Stimulated activated CD8-positive, alpha-beta memory T cell treated with anti-CD3 and anti-CD28 coated beads, Interleukin-4, amount 100 ng/mL, for 1 hour (primary cell): ENCODE results near the gene OS9.
"Not testable (repeated sequence)": the region's sequence is repeated elsewhere in the genome, so short reads cannot be mapped to it uniquely, and the experiment has no call there.

Experiments
- DNase-seq, 2 donors: peaks; one replicate each; pipeline ENCODE4 v3.0.0-alpha.2; 2020; ENCODE audit warnings: low read depth in 2 of 2, low spot score in 1 of 2

OS9 gene

DNA sequence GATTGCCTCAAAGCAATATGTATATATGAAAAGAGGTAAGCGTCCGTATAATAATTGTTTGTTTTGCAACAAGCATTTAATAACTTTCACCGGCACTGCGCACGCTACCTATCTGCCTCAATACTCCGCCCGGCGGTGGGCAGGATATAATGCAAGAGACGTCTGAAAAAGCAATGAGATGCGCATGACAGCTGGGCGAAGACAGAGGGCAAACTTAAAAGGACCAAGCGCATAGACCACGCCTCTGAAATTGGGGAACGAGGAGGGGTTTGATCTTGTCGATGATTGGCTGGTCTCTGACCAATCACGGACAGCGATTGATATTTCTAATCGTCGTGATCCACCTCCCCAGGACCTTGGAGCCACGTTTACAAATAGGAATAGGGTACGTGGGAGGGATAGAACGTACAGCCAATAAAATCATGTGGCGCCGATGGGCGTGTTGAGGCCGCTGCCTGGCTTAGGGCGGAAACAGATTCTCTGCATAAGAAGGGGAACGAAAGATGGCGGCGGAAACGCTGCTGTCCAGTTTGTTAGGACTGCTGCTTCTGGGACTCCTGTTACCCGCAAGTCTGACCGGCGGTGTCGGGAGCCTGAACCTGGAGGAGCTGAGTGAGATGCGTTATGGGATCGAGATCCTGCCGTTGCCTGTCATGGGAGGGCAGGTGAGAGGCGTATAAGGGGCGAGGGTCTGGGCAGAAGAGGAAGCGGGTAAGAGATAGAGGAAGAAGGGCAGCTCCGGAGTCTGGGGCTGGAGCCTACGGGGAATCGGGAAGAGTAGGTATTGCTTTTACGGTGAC is at the start of gene OS9:
TSS of gene OS9 (plus strand) at position 474 of the 800 bp plus-strand sequence. CDS start at position 504, 30 bp downstream.
- DNase-seq, result peak; percentile 74 to 87

DNA sequence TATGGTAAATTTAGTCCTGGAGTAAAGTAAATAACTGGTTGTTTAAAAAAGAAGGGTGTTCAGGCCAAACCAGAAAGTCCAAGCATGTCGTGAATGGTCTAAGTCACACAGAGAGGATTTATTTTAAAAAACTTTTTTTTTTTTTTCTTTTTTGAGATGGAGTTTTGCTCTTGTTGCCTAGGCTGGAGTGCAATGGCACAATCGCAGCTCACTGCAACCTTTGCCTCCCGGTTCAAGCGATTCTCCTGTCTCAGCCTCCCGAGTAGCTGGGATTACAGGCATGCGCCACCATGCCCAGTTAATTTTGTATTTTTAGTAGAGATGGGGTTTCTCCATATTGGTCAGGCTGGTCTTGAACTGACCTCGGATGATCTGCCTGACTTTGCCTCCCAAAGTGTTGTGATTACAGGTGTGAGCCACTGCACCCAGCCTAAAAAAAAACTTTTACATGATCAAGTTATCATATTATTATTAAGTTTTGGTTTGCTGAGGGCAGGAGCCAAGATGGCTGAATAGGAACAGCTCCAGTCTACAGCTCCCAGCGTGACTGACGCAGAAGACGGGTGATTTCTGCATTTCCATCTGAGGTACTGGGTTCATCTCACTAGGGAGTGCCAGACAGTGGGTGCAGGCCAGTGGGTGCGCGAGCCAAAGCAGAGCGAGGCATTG is 47.8 kb upstream of the OS9 start:
- not testable (repeated sequence) for DNase-seq

DNA sequence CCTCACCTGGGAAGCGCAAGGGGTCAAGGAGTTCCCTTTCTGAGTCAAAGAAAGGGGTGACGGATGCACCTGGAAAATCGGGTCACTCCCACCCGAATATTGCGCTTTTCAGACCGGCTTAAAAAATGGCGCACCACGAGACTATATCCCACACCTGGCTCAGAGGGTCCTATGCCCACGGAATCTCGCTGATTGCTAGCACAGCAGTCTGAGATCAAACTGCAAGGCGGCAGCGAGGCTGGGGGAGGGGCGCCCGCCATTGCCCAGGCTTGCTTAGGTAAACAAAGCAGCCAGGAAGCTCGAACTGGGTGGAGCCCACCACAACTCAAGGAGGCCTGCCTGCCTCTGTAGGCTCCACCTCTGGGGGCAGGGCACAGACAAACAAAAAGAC is 47.3 kb upstream of the OS9 start:
- not testable (repeated sequence) for DNase-seq

GRCh38 chr12:57654042-57654441 is 39.9 kb upstream of the OS9 start:
- DNase-seq, result no peak

DNA sequence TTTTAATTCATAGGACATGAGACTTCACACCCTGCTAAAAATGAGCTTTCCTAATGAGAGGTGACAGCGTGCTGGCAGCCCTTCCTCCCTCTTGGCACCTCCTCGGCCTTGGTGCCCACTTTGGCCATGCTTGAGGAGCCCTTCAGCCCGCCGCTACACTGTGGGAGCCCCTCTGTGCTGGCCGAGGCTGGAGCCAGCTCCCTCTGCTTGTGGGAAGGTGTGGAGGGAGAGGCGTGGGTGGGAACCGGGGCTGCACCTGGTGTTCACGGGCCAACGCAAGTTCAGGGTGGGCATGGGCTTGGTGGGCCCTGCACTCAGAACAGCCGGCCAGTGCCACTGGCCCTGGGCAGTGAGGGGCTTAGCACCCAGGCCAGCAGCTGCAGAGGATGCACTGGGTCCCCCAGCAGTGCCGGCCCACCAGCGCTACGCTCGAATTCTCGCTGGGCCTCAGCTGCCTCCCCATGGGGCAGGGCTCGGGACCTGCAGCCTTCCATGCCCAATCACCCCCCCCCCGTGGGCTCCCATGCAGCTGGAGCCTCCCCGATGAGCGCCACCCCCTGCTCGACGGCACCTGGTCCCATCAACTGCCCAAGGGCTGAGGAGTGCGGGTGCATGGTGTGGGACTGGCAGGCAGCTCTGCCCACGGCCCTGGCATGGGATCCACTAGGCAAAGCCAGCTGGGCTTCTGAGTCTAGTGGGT is 38.2 kb upstream of the OS9 start:
- no peak for DNase-seq

- DNase-seq, result not testable (repeated sequence)
Measured at GRCh38 chr12:57656408-57656807, 37.5 kb upstream of the OS9 start.

GRCh38 chr12:57657744-57658143 is 36.2 kb upstream of the OS9 start:
- no peak for DNase-seq

DNA sequence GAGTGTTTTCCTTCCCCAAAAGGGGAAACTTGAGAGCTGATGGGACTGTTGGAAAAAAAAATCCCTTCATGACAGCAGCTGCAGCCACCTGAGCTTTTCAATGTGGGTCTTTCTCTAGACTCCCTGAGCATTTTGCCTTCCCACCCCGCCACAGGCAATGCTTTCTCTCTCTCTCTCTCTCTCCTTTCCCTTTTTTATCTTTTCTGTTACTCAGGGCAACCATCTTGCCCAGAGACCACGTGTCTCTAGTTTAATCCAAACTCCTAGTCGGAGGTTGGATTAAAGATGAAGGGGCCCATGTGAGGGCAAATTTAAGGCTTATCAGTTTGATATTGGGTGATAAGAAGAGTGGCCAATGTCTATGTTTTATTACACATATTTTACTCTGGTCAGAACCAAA is 35.0 kb upstream of the OS9 start:
- DNase-seq, result no peak

DNA sequence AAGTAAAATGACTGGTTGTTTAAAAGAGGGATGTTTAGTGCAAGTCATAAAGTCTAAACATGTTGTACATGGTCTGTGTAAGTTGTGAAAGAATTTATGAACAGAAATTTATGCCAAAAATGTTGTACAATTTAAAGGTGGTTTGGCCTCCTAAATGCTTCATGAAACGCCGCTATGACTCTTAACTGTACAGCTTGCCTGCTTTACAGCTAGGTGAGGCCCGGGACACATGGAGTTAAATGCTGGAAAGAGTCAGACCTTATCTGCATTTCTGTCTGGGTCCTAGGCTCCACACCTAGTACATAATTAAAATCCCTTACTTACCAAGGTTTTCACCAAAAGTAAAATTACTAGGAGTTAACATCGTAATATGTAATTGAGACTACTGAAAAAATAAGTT is 32.6 kb upstream of the OS9 start:
- DNase-seq, result no peak

- not testable (repeated sequence) for DNase-seq
Measured at GRCh38 chr12:57665066-57665820, 28.7 kb upstream of the OS9 start.

DNA sequence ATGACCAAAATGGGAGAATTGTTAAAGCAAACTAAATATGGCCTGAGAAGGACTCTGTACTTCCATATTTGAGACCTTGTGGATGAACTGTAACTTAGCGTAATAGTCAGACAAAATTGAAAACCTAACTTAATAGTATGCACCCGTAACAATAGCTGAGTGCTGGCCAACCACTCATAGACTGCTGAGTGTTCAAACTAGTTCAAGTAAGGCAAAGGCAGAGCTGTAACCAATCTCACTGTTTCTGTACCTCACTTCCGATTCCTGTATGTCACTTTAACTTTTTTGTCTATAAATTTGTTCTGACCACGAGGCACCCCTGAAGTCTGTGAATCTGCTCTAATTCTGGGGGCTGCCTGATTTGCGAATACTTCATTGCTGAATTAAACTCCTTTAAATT is 27.0 kb upstream of the OS9 start:
- no peak for DNase-seq

- not testable (repeated sequence) for DNase-seq
Measured at GRCh38 chr12:57669691-57670090, 24.2 kb upstream of the OS9 start.

GRCh38 chr12:57671811-57672210 is 22.1 kb upstream of the OS9 start:
- not testable (repeated sequence) for DNase-seq

DNA sequence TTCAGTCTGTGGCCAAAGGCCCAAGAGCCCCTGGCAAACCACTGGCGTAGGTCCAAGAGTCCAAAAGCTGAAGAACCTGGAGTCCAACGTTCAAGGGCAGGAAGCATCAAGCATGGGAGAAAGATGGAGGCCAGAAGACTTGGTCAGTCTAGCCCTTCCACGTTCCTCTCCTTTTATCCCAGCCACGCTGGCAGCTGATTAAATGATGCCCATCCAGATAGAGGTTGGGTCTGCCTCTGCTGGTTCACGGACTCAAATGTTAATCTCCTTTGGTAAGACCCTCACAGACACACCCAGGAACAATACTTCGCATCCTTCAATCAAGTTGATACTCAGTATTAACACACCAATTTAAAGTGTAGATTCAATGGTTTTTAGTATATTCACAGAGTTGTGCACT is 21.1 kb upstream of the OS9 start:
- DNase-seq, result no peak

- DNase-seq, result no peak
Measured at GRCh38 chr12:57674691-57675090, 19.2 kb upstream of the OS9 start.

GRCh38 chr12:57677947-57678346 is 16.0 kb upstream of the OS9 start:
- DNase-seq, result not testable (repeated sequence)

- no peak for DNase-seq
Measured at GRCh38 chr12:57679697-57680096, 14.2 kb upstream of the OS9 start.

DNA sequence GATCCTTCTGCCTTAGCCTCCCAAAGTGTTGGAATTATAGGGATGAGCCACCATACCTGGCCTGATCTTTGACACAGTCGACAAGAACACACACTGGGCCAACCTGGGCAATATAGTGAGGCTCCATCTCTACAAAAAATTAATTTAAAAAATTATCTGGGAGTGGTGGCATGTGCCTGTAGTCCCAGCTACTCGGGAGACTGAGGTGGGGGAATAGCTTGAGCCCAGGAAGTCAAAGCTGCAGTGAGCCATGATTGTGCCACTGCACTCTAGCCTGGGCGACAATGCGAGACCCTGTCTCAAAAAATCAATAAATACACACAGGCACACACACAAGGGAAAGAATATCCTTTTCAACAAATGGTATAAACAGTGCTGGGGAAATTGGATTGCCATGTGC is 6.1 kb upstream of the OS9 start:
- no peak for DNase-seq

DNA sequence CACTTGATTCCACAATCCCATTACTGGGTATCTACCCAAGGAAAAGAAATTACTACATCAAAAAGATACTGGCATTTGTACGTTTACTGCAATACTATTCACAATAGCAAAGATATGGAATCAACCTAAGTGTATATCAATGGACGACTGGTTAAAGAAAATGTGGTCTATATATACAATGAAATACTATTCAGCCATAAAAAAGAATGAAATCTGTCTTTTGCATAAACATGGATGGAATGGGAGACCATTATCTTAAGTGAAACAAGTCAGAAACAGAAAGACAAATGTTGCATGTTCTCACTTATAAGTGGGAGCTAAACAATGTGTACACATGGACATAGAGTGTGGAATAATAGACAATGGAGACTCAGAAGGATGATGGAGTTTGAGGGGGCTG is 5.0 kb upstream of the OS9 start:
- DNase-seq, result no peak

- no peak for DNase-seq
Measured at GRCh38 chr12:57692500-57692899, 1.4 kb upstream of the OS9 start.

- no peak for DNase-seq
Measured at GRCh38 chr12:57693317-57693658, 644 bp upstream of the OS9 start.
